ENCODE data around the gene ENTPD1. TPM values are rescaled to one million over a fixed set of nuclear protein-coding genes. Genes with fewer than 3 reads are reported as not detected.

The ENTPD1 gene
- total RNA-seq, 4 donors from 2014 or later: 7.2 to 19.3 (median 13.4) TPM

GRCh38 chr10:95745501-95745900, 10.5 kb upstream of the ENTPD1 start:
- DNase-seq: no peak
- peaks cover 22 to 24% of the 10 kb centered on the region in 2 donors for H3K4me1 ChIP-seq
- 55 to 56% methylated on average over 2 of the region's 2 CpGs for WGBS, 2 donors
- no peak overlapping the region for H3K4me3 ChIP-seq (replicated peaks in 1 of 3)
- no peak for TF ChIP-seq CTCF (IDR thresholded peaks at IDR 0.05)
- TF ChIP-seq POLR2A (IDR thresholded peaks at IDR 0.05): no peak
- no peaks in the 10 kb centered on the region for H3K36me3 ChIP-seq
- intact Hi-C loops (cut with DNase I): no loop called here
- H3K9me3 ChIP-seq: no peaks in the 10 kb centered on the region
- no peak overlapping the region for H3K27ac ChIP-seq
- no peaks in the 10 kb centered on the region for H3K27me3 ChIP-seq

- intact Hi-C loops (cut with DNase I): no loop called here
Observed at GRCh38 chr10:95748349-95748748, 7.6 kb upstream of the ENTPD1 start.

GRCh38 chr10:95755511-95756004, 405 bp upstream of the ENTPD1 start:
- peak overlapping the region; percentile 18 to 70 (median 24) for H3K27ac ChIP-seq
- no peaks in the 10 kb centered on the region for H3K27me3 ChIP-seq
- peaks cover 0 to 4% of the 10 kb centered on the region in 2 donors for H3K4me1 ChIP-seq
- intact Hi-C loops (cut with DNase I): loop anchor here (10.0 kb wide), 1 partner anchor 69 kb away; no protein-coding TSS in a partner anchor
- no peaks in the 10 kb centered on the region for H3K36me3 ChIP-seq
- 46 to 55% methylated on average over 8 of the region's 8 CpGs for WGBS, 2 donors
- H3K9me3 ChIP-seq: no peaks in the 10 kb centered on the region
- DNase-seq: peak; percentile 29 to 42
- peak overlapping the region in 1 of 3 donors; percentile 16 for H3K4me3 ChIP-seq (replicated peaks in 1 of 3)
- TF ChIP-seq CTCF (IDR thresholded peaks at IDR 0.05): no peak
- peak in 1 of 2 donors; percentile 33 for TF ChIP-seq POLR2A (IDR thresholded peaks at IDR 0.05)

More at GRCh38 chr10:95748349-95748748, 7.6 kb upstream of the ENTPD1 start:
- TF ChIP-seq POLR2A (IDR thresholded peaks at IDR 0.05): no peak
- no peak for TF ChIP-seq CTCF (IDR thresholded peaks at IDR 0.05)
- Histone ChIP-seq H3K9me3 (no peaks in the 10 kb centered on the region), H3K4me3 (replicated peaks in 1 of 3) (no peak overlapping the region), H3K36me3 (no peaks in the 10 kb centered on the region), H3K27ac (no peak overlapping the region), H3K4me1 (peaks cover 0 to under 1% of the 10 kb centered on the region in 2 donors), H3K27me3 (no peaks in the 10 kb centered on the region)
- DNase-seq: no peak

- DNase-seq: no peak
- no peaks in the 10 kb centered on the region for H3K36me3 ChIP-seq
- H3K27me3 ChIP-seq: no peaks in the 10 kb centered on the region
- H3K9me3 ChIP-seq: no peaks in the 10 kb centered on the region
- intact Hi-C loops (cut with DNase I): loop anchor here (10.0 kb wide), 1 partner anchor 68 kb away; no protein-coding TSS in a partner anchor
- TF ChIP-seq CTCF (IDR thresholded peaks at IDR 0.05): no peak
- H3K27ac ChIP-seq: peak overlapping the region in 2 of 3 donors; percentile 24 to 70
- 57 to 59% methylated on average over 5 of the region's 5 CpGs for WGBS, 2 donors
- H3K4me3 ChIP-seq (replicated peaks in 1 of 3): no peak overlapping the region
- H3K4me1 ChIP-seq: peaks cover 0 to 4% of the 10 kb centered on the region in 2 donors
Observed at GRCh38 chr10:95756809-95757684, 1.1 kb downstream of the ENTPD1 start.

Data from thyroid gland (tissue), 4 donors.